GM12891 (cell line): Measurements from ENCODE around the gene TMEM52.

Experiments
- DNase-seq: peaks from one replicate; pipeline ENCODE4 v3.0.0; 2011; ENCODE audit warnings: low spot score; ENCODE audit not compliant: insufficient read length
- FAIRE-seq: peaks from 2 replicates; lab custom pipeline; 2011; peaks lifted over from hg19 to GRCh38; lab: Jason Lieb, UNC
- PAX5 ChIP-seq: IDR thresholded peaks from 2 replicates; pipeline ENCODE4 v1.6.1; 2011; ENCODE audit warnings: low read length, moderate library complexity, mild to moderate bottlenecking; ENCODE audit not compliant: insufficient read depth, severe bottlenecking
- POLR2A ChIP-seq: IDR thresholded peaks from 2 replicates; pipeline ENCODE4 v1.6.1; 2011; ENCODE audit warnings: low read depth, low read length, control low read depth
- POLR2AphosphoS5 ChIP-seq: IDR thresholded peaks from 2 replicates; pipeline ENCODE4 v1.6.1; 2011; ENCODE audit warnings: low read depth, low read length, control low read depth
- POU2F2 ChIP-seq: IDR thresholded peaks from 2 replicates; pipeline ENCODE4 v1.6.1; 2011; ENCODE audit warnings: low read depth, mild to moderate bottlenecking, control low read depth, low read length, moderate library complexity
- SPI1 ChIP-seq: IDR thresholded peaks from 2 replicates; pipeline ENCODE4 v1.6.1; 2011; ENCODE audit warnings: low read depth, low read length, control low read depth
- TAF1 ChIP-seq: IDR thresholded peaks from 2 replicates; pipeline ENCODE4 v1.6.1; 2011; ENCODE audit warnings: low read depth, low read length, control low read depth

The TMEM52 gene

GRCh38 chr1:1959459-1959839, 40.4 kb upstream of the TMEM52 start:
- no peak for TF ChIP-seq PAX5
- TF ChIP-seq SPI1 = no peak
- TF ChIP-seq POLR2A = no peak
- no peak for TF ChIP-seq POLR2AphosphoS5
- no peak for TF ChIP-seq TAF1
- TF ChIP-seq POU2F2 = no peak

GRCh38 chr1:1958071-1958541, 39.0 kb upstream of the TMEM52 start:
- FAIRE-seq (no peak), DNase-seq (no peak)
- TF ChIP-seq POLR2AphosphoS5 = no peak
- no peak for TF ChIP-seq SPI1

More at GRCh38 chr1:1959459-1959839, 40.4 kb upstream of the TMEM52 start:
- FAIRE-seq = no peak
- DNase-seq = no peak

GRCh38 chr1:1957533-1957961, 38.5 kb upstream of the TMEM52 start:
- TF ChIP-seq POLR2A = no peak
- DNase-seq = no peak
- FAIRE-seq = no peak

- TF ChIP-seq POLR2A (no peak), POLR2AphosphoS5 (no peak), SPI1 (no peak)
Observed at GRCh38 chr1:1956586-1957532, 37.8 kb upstream of the TMEM52 start.

GRCh38 chr1:1956101-1956500, 37.0 kb upstream of the TMEM52 start:
- FAIRE-seq (no peak), DNase-seq (no peak)
- TF ChIP-seq POLR2A = no peak
- no peak for TF ChIP-seq TAF1
- TF ChIP-seq POLR2AphosphoS5 = no peak

More at GRCh38 chr1:1956586-1957532, 37.8 kb upstream of the TMEM52 start:
- FAIRE-seq = no peak
- no peak for DNase-seq

- TF ChIP-seq TAF1 (no peak), PAX5 (no peak), POLR2AphosphoS5 (no peak), POLR2A (no peak), POU2F2 (no peak)
- FAIRE-seq = no peak
Observed at GRCh38 chr1:1955621-1956094, 36.6 kb upstream of the TMEM52 start.

GRCh38 chr1:1954831-1955441, 35.9 kb upstream of the TMEM52 start:
- no peak for TF ChIP-seq PAX5
- no peak for TF ChIP-seq TAF1
- no peak for TF ChIP-seq POLR2AphosphoS5
- no peak for TF ChIP-seq POU2F2
- no peak for TF ChIP-seq POLR2A
- no peak for TF ChIP-seq SPI1
- FAIRE-seq (no peak), DNase-seq (no peak)

More at GRCh38 chr1:1955621-1956094, 36.6 kb upstream of the TMEM52 start:
- DNase-seq = no peak

GRCh38 chr1:1954015-1954414, 34.9 kb upstream of the TMEM52 start:
- FAIRE-seq = no peak
- TF ChIP-seq POLR2A (no peak), PAX5 (no peak), SPI1 (no peak), POU2F2 (no peak), POLR2AphosphoS5 (no peak), TAF1 (no peak)

GRCh38 chr1:1950940-1951339, 31.9 kb upstream of the TMEM52 start:
- DNase-seq (no peak), FAIRE-seq (no peak)
- no peak for TF ChIP-seq POLR2A
- TF ChIP-seq SPI1 = no peak
- TF ChIP-seq POU2F2 = no peak
- TF ChIP-seq TAF1 = no peak

More at GRCh38 chr1:1954015-1954414, 34.9 kb upstream of the TMEM52 start:
- DNase-seq = no peak

- FAIRE-seq = no peak
- no peak for TF ChIP-seq PAX5
- no peak for TF ChIP-seq POLR2A
- no peak for TF ChIP-seq POU2F2
- TF ChIP-seq POLR2AphosphoS5 = no peak
- TF ChIP-seq TAF1 = no peak
Observed at GRCh38 chr1:1948783-1949182, 29.7 kb upstream of the TMEM52 start.

More at GRCh38 chr1:1948783-1949182, 29.7 kb upstream of the TMEM52 start:
- no peak for DNase-seq
